ENCODE results near the gene EPM2AIP1. TPM values are rescaled to one million over a fixed set of nuclear protein-coding genes. Genes with fewer than 3 reads are reported as not detected.

EPM2AIP1 gene
- total and polyA plus RNA-seq, 2 of the 8 experiments (the other 6 are each of a cell fraction or from before 2014, with no cell fraction given): 6.6 to 9.0 TPM

- no peak for TF ChIP-seq KDM5A (IDR thresholded peaks at IDR 0.05; ENCODE audit: low read length)
- TF ChIP-seq CREB1 (IDR thresholded peaks at IDR 0.05): no peak
Observed at GRCh38 chr3:37029516-37030163, 36.7 kb upstream of the EPM2AIP1 start (continued).
